Measurements from ENCODE around the gene MACROH2A1. TPM values are rescaled to one million over a fixed set of nuclear protein-coding genes. Genes with fewer than 3 reads are reported as not detected.

The MACROH2A1 gene
- total and polyA plus RNA-seq, 2 donors (not counting 1 experiment from before 2014, with no cell fraction given), result 95.6 to 191 TPM

GRCh38 chr5:135318037-135318436 lies 81.0 kb downstream of the MACROH2A1 start:
- TF ChIP-seq CTCF (conservative IDR thresholded peaks at IDR 0.05 in 1 of 2, IDR thresholded peaks at IDR 0.05 in 1 of 2; ENCODE audit: low read depth in 1 of 2, low read length in 2 of 2) (no peak), EZH2 (IDR thresholded peaks at IDR 0.05; ENCODE audit: low read length, missing control alignments) (no peak)
- no peak overlapping the region for H3K4me2 ChIP-seq (ENCODE audit: extremely low read depth, insufficient read depth, low read length)
- no peaks in the 10 kb centered on the region for H3K4me1 ChIP-seq (ENCODE audit: control insufficient read depth, extremely low read depth, insufficient read depth, low read length)
- H3K79me2 ChIP-seq (ENCODE audit: control insufficient read depth, insufficient read depth, low read length), result no peaks in the 10 kb centered on the region
- no peak overlapping the region for H3K4me3 ChIP-seq (replicated peaks in 1 of 4; ENCODE audit: control extremely low read depth in 1 of 4, insufficient read depth in 1 of 4, low read depth in 3 of 4, low read length in 4 of 4)
- H3K27ac ChIP-seq (ENCODE audit: insufficient read depth, low read length), result no peak overlapping the region
- H3K36me3 ChIP-seq (ENCODE audit: control insufficient read depth, insufficient read depth, low read length), result no peaks in the 10 kb centered on the region
- H3K9me3 ChIP-seq (ENCODE audit: control insufficient read depth, insufficient read depth, low read depth, low read length), result no peaks in the 10 kb centered on the region
- H4K20me1 ChIP-seq (ENCODE audit: control insufficient read depth, extremely low read depth, insufficient read depth, low read length), result no peaks in the 10 kb centered on the region
- H3K9ac ChIP-seq (ENCODE audit: insufficient read depth, low read length), result no peak overlapping the region
- no peak for DNase-seq (ENCODE audit: low read depth in 2 of 2)
- no peak overlapping the region for H2AFZ ChIP-seq (ENCODE audit: low read length)
- no peaks in the 10 kb centered on the region for H3K27me3 ChIP-seq (ENCODE audit: control insufficient read depth, insufficient read depth, low read length)

- Histone ChIP-seq H3K27ac (ENCODE audit: insufficient read depth, low read length) (no peak overlapping the region), H2AFZ (ENCODE audit: low read length) (no peak overlapping the region), H3K4me1 (ENCODE audit: control insufficient read depth, extremely low read depth, insufficient read depth, low read length) (no peaks in the 10 kb centered on the region), H3K4me2 (ENCODE audit: extremely low read depth, insufficient read depth, low read length) (no peak overlapping the region), H3K36me3 (ENCODE audit: control insufficient read depth, insufficient read depth, low read length) (no peaks in the 10 kb centered on the region), H4K20me1 (ENCODE audit: control insufficient read depth, extremely low read depth, insufficient read depth, low read length) (no peaks in the 10 kb centered on the region), H3K79me2 (ENCODE audit: control insufficient read depth, insufficient read depth, low read length) (no peaks in the 10 kb centered on the region), H3K4me3 (replicated peaks in 1 of 4; ENCODE audit: control extremely low read depth in 1 of 4, insufficient read depth in 1 of 4, low read depth in 3 of 4, low read length in 4 of 4) (no peak overlapping the region), H3K27me3 (ENCODE audit: control insufficient read depth, insufficient read depth, low read length) (no peaks in the 10 kb centered on the region), H3K9me3 (ENCODE audit: control insufficient read depth, insufficient read depth, low read depth, low read length) (no peaks in the 10 kb centered on the region), H3K9ac (ENCODE audit: insufficient read depth, low read length) (no peak overlapping the region)
- DNase-seq (ENCODE audit: low read depth in 2 of 2), result no peak
- TF ChIP-seq CTCF (conservative IDR thresholded peaks at IDR 0.05 in 1 of 2, IDR thresholded peaks at IDR 0.05 in 1 of 2; ENCODE audit: low read depth in 1 of 2, low read length in 2 of 2), result no peak
- TF ChIP-seq EZH2 (IDR thresholded peaks at IDR 0.05; ENCODE audit: low read length, missing control alignments), result no peak
These were observed 81.7 kb downstream of the MACROH2A1 start for GRCh38 chr5:135317286-135317685.

- H2AFZ ChIP-seq (ENCODE audit: low read length), result no peak overlapping the region
- no peaks in the 10 kb centered on the region for H3K27me3 ChIP-seq (ENCODE audit: control insufficient read depth, insufficient read depth, low read length)
- H3K4me1 ChIP-seq (ENCODE audit: control insufficient read depth, extremely low read depth, insufficient read depth, low read length), result peaks cover 5% of the 10 kb centered on the region
- no peak overlapping the region for H3K4me2 ChIP-seq (ENCODE audit: extremely low read depth, insufficient read depth, low read length)
- no peaks in the 10 kb centered on the region for H4K20me1 ChIP-seq (ENCODE audit: control insufficient read depth, extremely low read depth, insufficient read depth, low read length)
- no peak overlapping the region for H3K4me3 ChIP-seq (replicated peaks in 1 of 4; ENCODE audit: control extremely low read depth in 1 of 4, insufficient read depth in 1 of 4, low read depth in 3 of 4, low read length in 4 of 4)
- no peak overlapping the region for H3K27ac ChIP-seq (ENCODE audit: insufficient read depth, low read length)
- no peak overlapping the region for H3K9ac ChIP-seq (ENCODE audit: insufficient read depth, low read length)
- TF ChIP-seq EZH2 (IDR thresholded peaks at IDR 0.05; ENCODE audit: low read length, missing control alignments) (no peak), CTCF (conservative IDR thresholded peaks at IDR 0.05 in 1 of 2, IDR thresholded peaks at IDR 0.05 in 1 of 2; ENCODE audit: low read depth in 1 of 2, low read length in 2 of 2) (no peak)
- no peaks in the 10 kb centered on the region for H3K9me3 ChIP-seq (ENCODE audit: control insufficient read depth, insufficient read depth, low read depth, low read length)
- DNase-seq (ENCODE audit: low read depth in 2 of 2), result no peak
- H3K79me2 ChIP-seq (ENCODE audit: control insufficient read depth, insufficient read depth, low read length), result no peaks in the 10 kb centered on the region
- no peaks in the 10 kb centered on the region for H3K36me3 ChIP-seq (ENCODE audit: control insufficient read depth, insufficient read depth, low read length)
These were observed 83.6 kb downstream of the MACROH2A1 start for GRCh38 chr5:135315386-135315785.
